Breast epithelium (tissue), 4 donors: Measurements from ENCODE around the gene PPL. TPM values are rescaled to one million over a fixed set of nuclear protein-coding genes. Genes with fewer than 3 reads are reported as not detected.

Experiments used
- DNase-seq, 2 donors: peaks; one replicate each; pipeline ENCODE4 v3.0.0-alpha.2; 2019; ENCODE audit warnings: low spot score in 2 of 2
- H3K27ac ChIP-seq, 2 donors: fragments of 200-600 bp; sonication (generic) in 1 of 2; one replicate each; pipeline ENCODE4 v1.5.1; 2016 to 2019; ENCODE audit warnings: mild to moderate bottlenecking in 1 of 2
- H3K27me3 ChIP-seq, 2 donors: fragments of 200-600 bp; sonication (generic) in 1 of 2; one replicate each; pipeline versions ENCODE4 v1.5.1 to v1.6.0; 2017 to 2019; ENCODE audit warnings: control low read depth in 1 of 2, mild to moderate bottlenecking in 1 of 2
- H3K36me3 ChIP-seq: fragments of 200-600 bp; one replicate; pipeline ENCODE4 v1.5.1; 2019
- H3K4me1 ChIP-seq, 2 donors: fragments of 200-600 bp; sonication (generic); one replicate each; pipeline ENCODE4 v1.5.1; 2016 to 2019; ENCODE audit warnings: control low read depth in 1 of 2
- H3K4me3 ChIP-seq, 3 donors: fragments of 200-600 bp; sonication (generic); 1 replicate in 2 of 3; 2 replicates in 1 of 3; pipeline ENCODE4 v1.5.1; 2016 to 2019; ENCODE audit warnings: mild to moderate bottlenecking in 3 of 3, moderate library complexity in 2 of 3
- H3K9me3 ChIP-seq, 2 donors: fragments of 200-600 bp; sonication (generic) in 1 of 2; one replicate each; pipeline ENCODE4 v1.5.1; 2016 to 2019; ENCODE audit warnings: control low read depth in 1 of 2
- POLR2A ChIP-seq: fragments of 450-650 bp; IDR thresholded peaks from one replicate; pipeline ENCODE4 v1.6.1; 2016; ENCODE audit warnings: antibody characterized with exemption, mild to moderate bottlenecking, moderate library complexity
- POLR2AphosphoS5 ChIP-seq, 3 donors: sonication (generic); formaldehyde crosslinking; IDR thresholded peaks; one replicate each; pipeline ENCODE4 v1.6.1; 2017; ENCODE audit warnings: antibody characterized with exemption in 3 of 3
- intact Hi-C: fragments of 100-400 bp; cut with DNase I; formaldehyde crosslinking; loops from one replicate; pipeline ENCODE4 v1.15.1; 2023; ENCODE audit warnings: low total_unique reads
- total RNA-seq, 3 donors: library from RNA; depleted of rRNA; stranded (reverse); fragments of >200 nt; gene quantifications; one replicate each; pipeline ENCODE4 v1.1.0, GENCODE V29; 2016
- TF ChIP-seq, protein P1 (sequence below), 3 donors: fragments of 450-650 bp; IDR thresholded peaks; one replicate each; pipeline ENCODE4 v1.5.1; 2016 to 2017; ENCODE audit warnings: antibody characterized with exemption in 3 of 3, mild to moderate bottlenecking in 3 of 3, moderate library complexity in 3 of 3

The PPL gene
- total RNA-seq, 3 donors from 2014 or later: 53.1 to 169 (median 97.5) TPM

DNA sequence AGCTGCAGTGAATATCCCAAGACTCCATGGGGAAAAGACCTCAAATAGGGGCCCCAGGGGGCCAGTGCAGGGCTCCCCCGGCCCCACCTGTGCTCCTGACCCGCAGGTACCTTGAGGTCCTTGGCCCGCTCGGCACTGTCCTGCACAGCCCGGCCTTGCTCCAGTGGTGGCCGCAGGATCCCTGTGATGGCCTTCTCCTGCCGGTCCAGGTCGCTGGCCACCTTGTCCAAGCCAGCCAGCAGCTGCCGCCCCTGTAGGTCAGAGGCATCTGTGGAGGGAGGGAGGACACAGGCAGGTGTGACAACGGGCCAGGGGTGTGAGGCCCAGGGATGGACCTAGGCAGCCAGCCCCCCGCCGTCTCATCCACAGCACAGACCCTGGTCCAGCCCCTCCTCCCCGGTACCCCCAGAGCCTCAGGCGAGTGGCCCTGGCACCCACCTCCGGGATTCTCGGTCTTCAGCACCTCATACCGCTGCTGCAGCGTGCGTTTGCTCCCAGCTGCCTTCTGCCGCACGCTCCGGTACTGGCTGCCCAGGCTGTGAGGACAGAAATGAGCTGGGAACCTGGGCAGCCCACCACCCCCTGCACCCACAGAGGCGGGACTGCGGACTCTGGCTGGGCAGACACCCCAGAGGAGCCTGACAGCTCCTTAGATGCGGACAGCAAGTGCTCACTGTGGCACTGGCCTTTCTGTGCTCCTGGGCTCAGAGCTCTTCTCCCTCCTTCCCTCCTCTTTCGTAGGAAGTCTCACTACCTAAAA, 43.7 kb downstream of the PPL start:
- Histone ChIP-seq H3K4me1 (no peaks in the 10 kb centered on the region), H3K9me3 (no peaks in the 10 kb centered on the region), H3K27me3 (no peaks in the 10 kb centered on the region), H3K27ac (no peak overlapping the region), H3K36me3 (peaks cover 1% of the 10 kb centered on the region), H3K4me3 (no peak overlapping the region)
- TF ChIP-seq POLR2A: no peak
- TF ChIP-seq, protein P1, sequence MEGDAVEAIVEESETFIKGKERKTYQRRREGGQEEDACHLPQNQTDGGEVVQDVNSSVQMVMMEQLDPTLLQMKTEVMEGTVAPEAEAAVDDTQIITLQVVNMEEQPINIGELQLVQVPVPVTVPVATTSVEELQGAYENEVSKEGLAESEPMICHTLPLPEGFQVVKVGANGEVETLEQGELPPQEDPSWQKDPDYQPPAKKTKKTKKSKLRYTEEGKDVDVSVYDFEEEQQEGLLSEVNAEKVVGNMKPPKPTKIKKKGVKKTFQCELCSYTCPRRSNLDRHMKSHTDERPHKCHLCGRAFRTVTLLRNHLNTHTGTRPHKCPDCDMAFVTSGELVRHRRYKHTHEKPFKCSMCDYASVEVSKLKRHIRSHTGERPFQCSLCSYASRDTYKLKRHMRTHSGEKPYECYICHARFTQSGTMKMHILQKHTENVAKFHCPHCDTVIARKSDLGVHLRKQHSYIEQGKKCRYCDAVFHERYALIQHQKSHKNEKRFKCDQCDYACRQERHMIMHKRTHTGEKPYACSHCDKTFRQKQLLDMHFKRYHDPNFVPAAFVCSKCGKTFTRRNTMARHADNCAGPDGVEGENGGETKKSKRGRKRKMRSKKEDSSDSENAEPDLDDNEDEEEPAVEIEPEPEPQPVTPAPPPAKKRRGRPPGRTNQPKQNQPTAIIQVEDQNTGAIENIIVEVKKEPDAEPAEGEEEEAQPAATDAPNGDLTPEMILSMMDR (IDR thresholded peaks at IDR 0.05): no peak
- no peak for TF ChIP-seq POLR2AphosphoS5 (IDR thresholded peaks at IDR 0.05)
- DNase-seq: no peak
- intact Hi-C loops: no loop called here

DNA sequence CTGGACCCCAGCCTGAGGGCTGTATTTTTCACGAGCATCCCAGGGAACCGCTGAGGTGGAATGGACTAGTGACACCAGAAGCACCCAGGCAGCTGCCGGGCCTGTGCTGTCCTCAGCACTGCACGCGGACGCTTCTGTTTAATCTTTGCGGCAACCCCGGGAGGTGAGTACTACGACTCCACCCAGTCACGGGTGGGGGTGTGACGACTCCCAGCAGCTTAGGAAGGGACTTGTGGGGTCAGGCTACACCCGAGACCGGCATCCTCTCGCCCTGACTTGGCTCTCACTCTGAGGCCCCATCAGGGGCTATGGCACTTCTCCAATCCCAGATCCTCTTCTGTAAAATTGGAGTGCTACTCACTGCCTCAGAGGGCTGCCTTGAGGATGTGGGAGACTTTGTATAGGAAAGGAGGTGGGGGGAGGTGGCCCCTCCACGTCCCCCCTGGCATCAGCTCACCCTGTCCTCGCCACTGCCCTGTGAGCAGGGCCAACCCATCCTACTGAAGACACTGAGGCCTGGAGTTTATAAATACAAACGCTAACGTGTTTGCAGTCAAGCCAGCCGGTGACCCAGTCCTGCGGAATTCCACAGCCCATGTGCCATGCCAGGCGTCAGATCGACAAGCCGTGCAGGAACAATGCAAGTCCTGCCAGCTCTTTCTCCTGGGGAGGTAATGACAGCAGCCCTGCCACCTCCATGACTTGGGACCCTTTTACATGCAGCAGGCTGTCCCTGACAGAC, 44.4 kb downstream of the PPL start:
- no peaks in the 10 kb centered on the region for H3K9me3 ChIP-seq
- no peak overlapping the region for H3K27ac ChIP-seq
- TF ChIP-seq POLR2AphosphoS5 (IDR thresholded peaks at IDR 0.05) (no peak), POLR2A (no peak)
- TF ChIP-seq, protein P1 (IDR thresholded peaks at IDR 0.05): no peak
- no peaks in the 10 kb centered on the region for H3K36me3 ChIP-seq
- H3K4me1 ChIP-seq: no peaks in the 10 kb centered on the region
- intact Hi-C loops: no loop called here
- H3K27me3 ChIP-seq: no peaks in the 10 kb centered on the region
- DNase-seq: no peak
- no peak overlapping the region for H3K4me3 ChIP-seq

DNA sequence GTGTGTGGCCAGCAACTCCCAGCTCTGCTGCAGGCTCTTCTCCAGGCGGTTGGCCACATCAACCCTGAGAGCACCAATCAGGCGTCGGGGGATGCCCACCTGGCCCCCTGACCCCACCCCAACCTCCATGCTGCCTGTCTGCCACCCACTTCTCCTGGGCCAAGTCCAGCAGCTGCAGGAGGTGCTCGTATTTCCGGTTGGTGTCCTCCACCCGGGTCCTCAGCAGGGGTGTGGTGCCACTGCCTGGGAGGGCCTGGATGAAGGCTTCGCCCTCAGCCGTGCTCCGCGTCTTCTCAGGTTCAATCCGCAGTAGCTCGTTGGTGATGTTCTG, 45.1 kb downstream of the PPL start:
- no peaks in the 10 kb centered on the region for H3K4me1 ChIP-seq
- no peaks in the 10 kb centered on the region for H3K27me3 ChIP-seq
- no peak overlapping the region for H3K27ac ChIP-seq
- intact Hi-C loops: no loop called here
- H3K9me3 ChIP-seq: no peaks in the 10 kb centered on the region
- no peak overlapping the region for H3K4me3 ChIP-seq
- no peaks in the 10 kb centered on the region for H3K36me3 ChIP-seq
- TF ChIP-seq, protein P1 (IDR thresholded peaks at IDR 0.05): no peak
- no peak for DNase-seq

DNA sequence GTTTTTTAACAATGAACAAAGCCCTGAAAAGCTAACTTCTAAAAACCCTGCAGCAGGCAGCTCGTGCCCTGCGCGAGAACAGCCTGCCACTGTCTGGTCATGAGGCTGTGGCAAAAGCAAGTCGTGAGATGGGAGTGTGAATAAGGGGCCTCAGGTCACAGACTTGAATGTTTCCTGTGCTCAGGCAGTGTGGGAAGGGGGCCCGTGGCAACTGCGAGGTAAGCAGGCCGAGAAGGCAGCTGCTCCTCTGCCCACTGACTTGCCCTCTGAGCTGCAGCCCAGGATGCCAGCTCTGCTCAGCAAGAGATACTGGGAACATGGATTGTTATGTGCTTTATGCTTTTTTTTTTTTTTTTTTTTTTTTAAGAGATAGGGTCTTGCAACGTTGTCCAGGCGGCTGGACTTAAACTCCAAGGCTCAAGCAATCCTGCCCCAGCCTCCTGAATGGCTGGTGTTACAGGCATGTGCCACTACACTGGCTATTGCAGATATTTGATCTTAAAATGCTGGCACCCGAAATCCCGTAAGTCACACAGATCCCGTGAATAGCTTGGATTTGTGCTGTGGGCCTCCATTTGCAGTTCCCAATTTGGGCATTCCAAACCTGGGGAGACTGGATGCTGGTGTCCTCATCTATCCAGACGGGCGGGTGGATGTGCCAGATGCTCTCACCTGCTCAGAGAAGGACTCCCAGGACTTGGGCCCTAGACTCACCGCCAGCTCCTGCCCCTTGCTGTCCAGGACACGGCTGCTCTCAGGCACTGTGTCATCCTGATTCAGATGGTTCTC, 45.7 kb downstream of the PPL start:
- intact Hi-C loops: no loop called here
- TF ChIP-seq, protein P1 (IDR thresholded peaks at IDR 0.05): no peak
- TF ChIP-seq POLR2AphosphoS5 (IDR thresholded peaks at IDR 0.05): no peak
- Histone ChIP-seq H3K36me3 (peaks cover 2% of the 10 kb centered on the region), H3K9me3 (no peaks in the 10 kb centered on the region), H3K27ac (no peak overlapping the region), H3K27me3 (no peaks in the 10 kb centered on the region), H3K4me3 (no peak overlapping the region), H3K4me1 (no peaks in the 10 kb centered on the region)
- DNase-seq: no peak

DNA sequence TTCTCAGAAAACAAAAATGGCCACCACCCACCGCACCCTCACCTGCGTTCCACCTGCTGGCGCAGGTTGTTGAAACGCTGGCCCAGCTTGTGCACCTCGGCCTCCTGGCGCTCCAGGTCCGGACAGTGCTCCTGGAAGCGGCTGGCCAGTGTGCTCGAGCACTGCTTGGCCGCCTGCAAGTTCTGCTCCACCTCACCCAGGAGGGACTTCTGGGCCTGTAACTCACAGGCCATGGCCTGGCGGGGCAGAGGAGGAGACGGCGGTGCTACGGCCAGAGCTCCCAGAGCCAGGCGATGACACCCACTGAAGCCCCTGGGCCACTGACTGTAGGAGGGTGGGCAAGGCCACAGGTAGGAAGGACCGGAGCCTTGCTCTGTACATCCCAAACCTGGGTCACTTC, 46.3 kb downstream of the PPL start:
- H3K27ac ChIP-seq: no peak overlapping the region
- no peak overlapping the region for H3K4me3 ChIP-seq
- intact Hi-C loops: no loop called here
- no peaks in the 10 kb centered on the region for H3K4me1 ChIP-seq
- DNase-seq: no peak
- H3K36me3 ChIP-seq: peaks cover 8% of the 10 kb centered on the region
- no peaks in the 10 kb centered on the region for H3K9me3 ChIP-seq
- H3K27me3 ChIP-seq: no peaks in the 10 kb centered on the region
- TF ChIP-seq POLR2AphosphoS5 (IDR thresholded peaks at IDR 0.05): no peak
- TF ChIP-seq, protein P1 (IDR thresholded peaks at IDR 0.05): no peak
- no peak for TF ChIP-seq POLR2A
